HG03558 (cell line): Measurements from ENCODE around the gene CTDSP1.

Source experiments
- ATAC-seq: cut with Tn5 transposase; IDR thresholded peaks from one replicate; pipeline ENCODE4 v1.9.1; 2021; ENCODE audit warnings: moderate number of reproducible peaks; ENCODE audit not compliant: unreplicated experiment; ENCODE audit errors: extremely low read depth

Gene CTDSP1

GRCh38 chr2:218398437-218399390 lies 954 bp upstream of the CTDSP1 start:
- no peak for ATAC-seq

GRCh38 chr2:218400167-218400929 lies 680 bp downstream of the CTDSP1 start:
- ATAC-seq: no peak

- no peak for ATAC-seq
Measured at GRCh38 chr2:218400930-218401881, 1.5 kb downstream of the CTDSP1 start.

GRCh38 chr2:218401890-218402289 lies 2.2 kb downstream of the CTDSP1 start:
- no peak for ATAC-seq

- ATAC-seq: no peak
Measured at GRCh38 chr2:218402491-218402901, 2.8 kb downstream of the CTDSP1 start.

- no peak for ATAC-seq
Measured at GRCh38 chr2:218402911-218403411, 3.3 kb downstream of the CTDSP1 start.

GRCh38 chr2:218403810-218404209 lies 4.1 kb downstream of the CTDSP1 start:
- no peak for ATAC-seq

GRCh38 chr2:218404351-218405085 lies 4.8 kb downstream of the CTDSP1 start:
- no peak for ATAC-seq

- ATAC-seq: no peak
Measured at GRCh38 chr2:218405086-218405745, 5.5 kb downstream of the CTDSP1 start.

- ATAC-seq: no peak
Measured at GRCh38 chr2:218405746-218406208, 6.1 kb downstream of the CTDSP1 start.

- ATAC-seq: peak; percentile 54
Measured at GRCh38 chr2:218406209-218406948, 6.7 kb downstream of the CTDSP1 start.

- no peak for ATAC-seq
Measured at GRCh38 chr2:218406949-218407618, 7.4 kb downstream of the CTDSP1 start.

GRCh38 chr2:218407717-218408116 lies 8.0 kb downstream of the CTDSP1 start:
- no peak for ATAC-seq

GRCh38 chr2:218418321-218418716 lies 18.7 kb downstream of the CTDSP1 start:
- ATAC-seq: no peak

GRCh38 chr2:218418717-218419458 lies 19.2 kb downstream of the CTDSP1 start, which contains the start of gene VIL1:
Gene VIL1, plus strand, starts transcription at chr2:218419123. Its CDS starts 4,656 bp downstream, at chr2:218423779.
- no peak for ATAC-seq

GRCh38 chr2:218419630-218420216 lies 20.1 kb downstream of the CTDSP1 start:
- ATAC-seq: no peak
